ENCODE data around the gene KCND3. TPM values are rescaled to one million over a fixed set of nuclear protein-coding genes. Genes with fewer than 3 reads are reported as not detected.

The KCND3 gene
- total RNA-seq, 1 experiment from 2014 or later, result not detected

GRCh38 chr1:111727056-111727455 is 262.4 kb downstream of the KCND3 start:
- no peak overlapping the region for H2AFZ ChIP-seq
- no peak overlapping the region for H3K4me3 ChIP-seq
- no peaks in the 10 kb centered on the region for H3K27me3 ChIP-seq (ENCODE audit: insufficient read depth, low read depth)
- H4K20me1 ChIP-seq (ENCODE audit: insufficient read depth), result no peaks in the 10 kb centered on the region
- H3K36me3 ChIP-seq (ENCODE audit: low read depth), result no peaks in the 10 kb centered on the region
- ChIA-PET CTCF (no interaction called here), POLR2A (ENCODE audit: unreplicated experiment) (no interaction called here)
- H3K4me2 ChIP-seq, result no peak overlapping the region
- BruUV-seq (replicated peaks), result no TSS peak
- H3K79me2 ChIP-seq (ENCODE audit: low read depth), result no peaks in the 10 kb centered on the region
- H3F3A ChIP-seq (ENCODE audit: insufficient read depth, low read depth), result no peaks in the 10 kb centered on the region
- TF ChIP-seq CTCF (conservative IDR thresholded peaks at IDR 0.05) (no peak), EZH2 (IDR thresholded peaks at IDR 0.05; ENCODE audit: low read depth) (no peak)
- H3K9me3 ChIP-seq (ENCODE audit: insufficient read depth, low read depth), result no peaks in the 10 kb centered on the region
- H3K9me2 ChIP-seq (ENCODE audit: insufficient read depth), result no peaks in the 10 kb centered on the region
- H3K4me1 ChIP-seq (replicated peaks; ENCODE audit: insufficient read depth), result peaks cover 6% of the 10 kb centered on the region
- intact Hi-C loops (cut with micrococcal nuclease; ENCODE audit: unreplicated experiment), result no loop called here
- H3K27ac ChIP-seq, result no peak overlapping the region
- DNase-seq, result no peak

- no peaks in the 10 kb centered on the region for H3K9me2 ChIP-seq (ENCODE audit: insufficient read depth)
- H3F3A ChIP-seq (ENCODE audit: insufficient read depth, low read depth), result no peaks in the 10 kb centered on the region
- H3K27me3 ChIP-seq (ENCODE audit: insufficient read depth, low read depth), result no peaks in the 10 kb centered on the region
- H4K20me1 ChIP-seq (ENCODE audit: insufficient read depth), result no peaks in the 10 kb centered on the region
- H3K4me3 ChIP-seq, result no peak overlapping the region
- DNase-seq, result no peak
- POLR2A ChIA-PET (ENCODE audit: unreplicated experiment), result no interaction called here
- BruUV-seq (replicated peaks), result no TSS peak
- CTCF ChIA-PET, result no interaction called here
- peaks cover 16% of the 10 kb centered on the region for H3K4me1 ChIP-seq (replicated peaks; ENCODE audit: insufficient read depth)
- H3K4me2 ChIP-seq, result no peak overlapping the region
- no peak overlapping the region for H3K27ac ChIP-seq
- no peaks in the 10 kb centered on the region for H3K9me3 ChIP-seq (ENCODE audit: insufficient read depth, low read depth)
- H3K36me3 ChIP-seq (ENCODE audit: low read depth), result no peaks in the 10 kb centered on the region
- no peaks in the 10 kb centered on the region for H3K79me2 ChIP-seq (ENCODE audit: low read depth)
- H2AFZ ChIP-seq, result no peak overlapping the region
- no peak for TF ChIP-seq CTCF (conservative IDR thresholded peaks at IDR 0.05)
- no peak for TF ChIP-seq EZH2 (IDR thresholded peaks at IDR 0.05; ENCODE audit: low read depth)
- intact Hi-C loops (cut with micrococcal nuclease; ENCODE audit: unreplicated experiment), result no loop called here
Measured at GRCh38 chr1:111725192-111725591, 264.3 kb downstream of the KCND3 start.

GRCh38 chr1:111723871-111724270 is 265.6 kb downstream of the KCND3 start:
- no TSS peak for BruUV-seq (replicated peaks)
- no peaks in the 10 kb centered on the region for H3K27me3 ChIP-seq (ENCODE audit: insufficient read depth, low read depth)
- H3K79me2 ChIP-seq (ENCODE audit: low read depth), result no peaks in the 10 kb centered on the region
- no peak overlapping the region for H2AFZ ChIP-seq
- no peak overlapping the region for H3K27ac ChIP-seq
- H3K4me3 ChIP-seq, result no peak overlapping the region
- ChIA-PET CTCF (no interaction called here), POLR2A (ENCODE audit: unreplicated experiment) (no interaction called here)
- H3F3A ChIP-seq (ENCODE audit: insufficient read depth, low read depth), result no peaks in the 10 kb centered on the region
- H3K9me2 ChIP-seq (ENCODE audit: insufficient read depth), result no peaks in the 10 kb centered on the region
- H3K9me3 ChIP-seq (ENCODE audit: insufficient read depth, low read depth), result no peaks in the 10 kb centered on the region
- peaks cover 16% of the 10 kb centered on the region for H3K4me1 ChIP-seq (replicated peaks; ENCODE audit: insufficient read depth)
- TF ChIP-seq CTCF (conservative IDR thresholded peaks at IDR 0.05), result no peak
- TF ChIP-seq EZH2 (IDR thresholded peaks at IDR 0.05; ENCODE audit: low read depth), result no peak
- H3K4me2 ChIP-seq, result no peak overlapping the region
- intact Hi-C loops (cut with micrococcal nuclease; ENCODE audit: unreplicated experiment), result no loop called here
- no peaks in the 10 kb centered on the region for H3K36me3 ChIP-seq (ENCODE audit: low read depth)
- no peaks in the 10 kb centered on the region for H4K20me1 ChIP-seq (ENCODE audit: insufficient read depth)
- no peak for DNase-seq

All from PC-9 (cell line).